GM19023 (cell line): ENCODE data around the gene S1PR4.
"Not testable (repeated sequence)": the region's sequence is repeated elsewhere in the genome, so short reads cannot be mapped to it uniquely, and the experiment has no call there.

Experiments
- ATAC-seq: cut with Tn5 transposase; IDR thresholded peaks from one replicate; pipeline ENCODE4 v1.9.1; 2021; ENCODE audit warnings: mild to moderate bottlenecking, moderate library complexity; ENCODE audit not compliant: unreplicated experiment

Gene S1PR4

DNA sequence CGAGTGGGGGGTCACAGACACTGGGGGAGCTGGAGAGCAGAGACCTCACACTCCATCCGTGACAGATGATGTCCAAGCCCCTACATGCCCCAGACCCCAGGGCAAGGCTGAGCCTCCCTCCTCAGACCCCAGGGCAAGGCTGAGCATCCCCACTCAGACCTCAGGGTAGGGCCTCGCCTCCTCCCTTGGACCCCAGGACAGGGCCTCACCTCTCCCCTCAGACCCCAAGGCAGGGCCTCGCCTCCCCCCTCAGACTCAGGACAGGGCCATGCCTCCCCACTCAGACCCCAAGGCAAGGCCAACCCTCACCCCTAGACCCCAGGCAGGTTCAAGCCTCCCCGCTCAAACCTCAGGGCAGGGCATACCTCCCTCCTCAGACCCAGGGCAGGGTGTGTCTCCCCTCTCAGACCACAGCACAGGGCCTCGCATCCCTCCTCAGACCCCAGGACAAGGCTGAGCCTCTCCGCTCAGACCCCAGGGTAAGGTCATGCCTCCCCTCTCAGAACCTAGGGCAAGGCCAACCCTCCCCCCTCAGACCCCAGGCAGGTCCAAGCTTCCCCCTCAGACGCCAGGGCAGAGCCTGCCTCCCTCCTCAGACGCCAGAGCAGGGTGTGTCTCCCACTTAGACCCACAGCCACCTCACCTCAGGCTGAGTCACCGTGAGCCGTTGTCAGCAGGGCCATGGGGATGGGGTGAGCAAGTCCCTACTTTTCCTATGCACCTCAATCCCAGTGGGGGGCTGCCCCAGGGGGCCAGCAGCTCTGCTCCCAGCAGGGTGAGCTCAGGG is 1.7 kb upstream of the S1PR4 start:
- no peak for ATAC-seq

DNA sequence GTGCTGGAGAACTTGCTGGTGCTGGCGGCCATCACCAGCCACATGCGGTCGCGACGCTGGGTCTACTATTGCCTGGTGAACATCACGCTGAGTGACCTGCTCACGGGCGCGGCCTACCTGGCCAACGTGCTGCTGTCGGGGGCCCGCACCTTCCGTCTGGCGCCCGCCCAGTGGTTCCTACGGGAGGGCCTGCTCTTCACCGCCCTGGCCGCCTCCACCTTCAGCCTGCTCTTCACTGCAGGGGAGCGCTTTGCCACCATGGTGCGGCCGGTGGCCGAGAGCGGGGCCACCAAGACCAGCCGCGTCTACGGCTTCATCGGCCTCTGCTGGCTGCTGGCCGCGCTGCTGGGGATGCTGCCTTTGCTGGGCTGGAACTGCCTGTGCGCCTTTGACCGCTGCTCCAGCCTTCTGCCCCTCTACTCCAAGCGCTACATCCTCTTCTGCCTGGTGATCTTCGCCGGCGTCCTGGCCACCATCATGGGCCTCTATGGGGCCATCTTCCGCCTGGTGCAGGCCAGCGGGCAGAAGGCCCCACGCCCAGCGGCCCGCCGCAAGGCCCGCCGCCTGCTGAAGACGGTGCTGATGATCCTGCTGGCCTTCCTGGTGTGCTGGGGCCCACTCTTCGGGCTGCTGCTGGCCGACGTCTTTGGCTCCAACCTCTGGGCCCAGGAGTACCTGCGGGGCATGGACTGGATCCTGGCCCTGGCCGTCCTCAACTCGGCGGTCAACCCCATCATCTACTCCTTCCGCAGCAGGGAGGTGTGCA is 587 bp downstream of the S1PR4 start:
- ATAC-seq: no peak

GRCh38 chr19:3179739-3180293 is 1.2 kb downstream of the S1PR4 start:
- no peak for ATAC-seq

- ATAC-seq: no peak
Measured at GRCh38 chr19:3183721-3184641, 5.4 kb downstream of the S1PR4 start.

DNA sequence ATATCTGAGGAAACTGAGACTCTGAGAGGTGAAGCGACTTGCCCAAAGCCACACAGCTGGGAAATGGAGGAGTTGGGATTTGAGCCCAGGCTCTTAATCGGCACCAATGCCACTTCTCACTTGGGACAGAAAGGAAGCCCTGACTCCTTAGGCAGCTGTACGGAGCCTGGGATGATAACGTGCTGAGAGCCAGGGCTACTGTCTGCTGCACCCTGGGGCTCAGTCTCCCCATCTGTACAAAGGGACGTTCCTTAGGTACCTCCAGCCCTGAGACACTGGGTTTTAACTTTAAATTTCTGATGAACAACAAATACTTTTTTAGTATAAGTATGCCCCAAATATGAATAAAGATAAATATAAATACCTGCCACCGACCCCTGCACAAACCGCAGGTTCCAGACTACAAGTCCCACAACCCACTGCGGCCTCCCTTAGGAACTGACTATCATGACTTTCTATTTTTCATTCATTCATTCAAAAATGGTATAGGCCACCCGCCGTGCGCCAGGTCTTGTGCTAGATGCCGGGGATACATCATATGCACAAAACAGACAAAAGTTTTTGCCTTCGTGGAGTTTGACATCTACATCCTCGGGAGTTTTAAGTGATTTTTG is 6.4 kb downstream of the S1PR4 start:
- peak; percentile 25 for ATAC-seq

GRCh38 chr19:3185461-3186159 is 7.0 kb downstream of the S1PR4 start, which contains the start of gene NCLN:
Gene NCLN, plus strand, starts transcription at chr19:3185930. Its CDS starts 101 bp downstream, at chr19:3186031.
- peak; percentile 81 for ATAC-seq

DNA sequence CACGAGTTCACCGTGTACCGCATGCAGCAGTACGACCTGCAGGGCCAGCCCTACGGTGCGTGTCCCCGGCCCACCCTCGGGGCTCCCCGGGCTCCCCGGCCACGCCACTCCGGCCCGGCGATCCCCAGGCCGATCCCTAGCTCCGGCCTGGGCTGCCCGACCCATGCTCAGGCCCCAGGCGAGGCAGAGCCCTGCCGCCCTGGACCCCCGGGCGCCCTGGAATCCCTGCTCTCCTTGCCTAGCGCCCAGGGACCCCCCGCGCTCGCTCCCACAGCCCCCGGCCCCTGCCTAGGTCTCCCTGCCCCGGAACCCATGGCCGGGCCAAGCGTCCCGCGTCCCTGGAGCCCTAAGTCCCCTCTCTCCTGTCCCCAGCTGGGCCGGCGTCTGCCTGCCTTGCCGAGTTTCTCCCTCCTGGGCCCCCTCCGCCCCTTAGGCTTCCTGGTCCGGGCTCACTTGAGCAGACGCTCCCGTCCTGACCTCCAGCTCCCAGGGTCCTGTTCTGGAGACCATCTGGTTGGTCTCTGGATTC is 7.7 kb downstream of the S1PR4 start:
- no peak for ATAC-seq

- ATAC-seq: no peak
Measured at GRCh38 chr19:3186891-3187661, 8.5 kb downstream of the S1PR4 start.

DNA sequence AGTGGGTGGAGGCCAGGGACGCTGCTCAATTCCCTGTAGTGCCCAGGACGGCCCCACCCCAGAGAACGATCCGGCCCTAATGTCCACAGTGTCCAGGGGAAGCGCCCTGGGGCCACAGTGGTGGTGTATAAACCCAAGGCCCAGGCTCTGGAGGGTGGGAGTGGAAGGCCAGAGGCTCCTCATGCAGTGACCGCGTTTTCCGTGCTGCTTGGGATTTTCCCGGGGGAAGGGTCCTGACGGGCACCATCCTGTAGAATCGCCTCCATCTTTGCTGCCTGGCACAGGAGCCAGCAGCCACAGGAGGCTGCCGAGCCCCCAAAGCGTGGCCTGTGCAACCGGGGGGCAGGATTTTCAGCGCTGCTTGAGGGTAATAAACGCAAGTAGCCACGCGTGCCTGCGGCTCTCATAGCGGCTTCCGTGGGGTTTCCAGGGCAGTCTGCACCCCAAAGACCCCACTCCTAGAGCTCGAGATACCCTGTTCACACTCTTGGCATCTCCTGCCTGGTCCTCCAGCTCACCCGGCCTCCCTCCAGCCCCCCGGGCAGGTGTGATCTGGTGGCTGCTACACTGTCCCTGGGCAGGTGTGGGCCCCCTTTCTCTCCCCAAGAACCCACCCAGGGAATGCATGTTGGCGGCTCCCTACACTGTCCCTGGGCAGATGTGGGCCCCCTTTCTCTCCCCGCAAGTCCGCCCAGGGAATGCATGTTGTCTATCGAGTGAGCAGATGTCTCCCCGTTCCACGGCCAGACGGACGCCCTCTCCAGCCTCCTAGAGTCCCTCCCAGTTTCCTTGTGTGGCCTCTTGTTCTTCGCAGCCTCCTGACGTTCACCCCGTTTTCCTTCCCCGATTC is 9.3 kb downstream of the S1PR4 start:
- no peak for ATAC-seq

DNA sequence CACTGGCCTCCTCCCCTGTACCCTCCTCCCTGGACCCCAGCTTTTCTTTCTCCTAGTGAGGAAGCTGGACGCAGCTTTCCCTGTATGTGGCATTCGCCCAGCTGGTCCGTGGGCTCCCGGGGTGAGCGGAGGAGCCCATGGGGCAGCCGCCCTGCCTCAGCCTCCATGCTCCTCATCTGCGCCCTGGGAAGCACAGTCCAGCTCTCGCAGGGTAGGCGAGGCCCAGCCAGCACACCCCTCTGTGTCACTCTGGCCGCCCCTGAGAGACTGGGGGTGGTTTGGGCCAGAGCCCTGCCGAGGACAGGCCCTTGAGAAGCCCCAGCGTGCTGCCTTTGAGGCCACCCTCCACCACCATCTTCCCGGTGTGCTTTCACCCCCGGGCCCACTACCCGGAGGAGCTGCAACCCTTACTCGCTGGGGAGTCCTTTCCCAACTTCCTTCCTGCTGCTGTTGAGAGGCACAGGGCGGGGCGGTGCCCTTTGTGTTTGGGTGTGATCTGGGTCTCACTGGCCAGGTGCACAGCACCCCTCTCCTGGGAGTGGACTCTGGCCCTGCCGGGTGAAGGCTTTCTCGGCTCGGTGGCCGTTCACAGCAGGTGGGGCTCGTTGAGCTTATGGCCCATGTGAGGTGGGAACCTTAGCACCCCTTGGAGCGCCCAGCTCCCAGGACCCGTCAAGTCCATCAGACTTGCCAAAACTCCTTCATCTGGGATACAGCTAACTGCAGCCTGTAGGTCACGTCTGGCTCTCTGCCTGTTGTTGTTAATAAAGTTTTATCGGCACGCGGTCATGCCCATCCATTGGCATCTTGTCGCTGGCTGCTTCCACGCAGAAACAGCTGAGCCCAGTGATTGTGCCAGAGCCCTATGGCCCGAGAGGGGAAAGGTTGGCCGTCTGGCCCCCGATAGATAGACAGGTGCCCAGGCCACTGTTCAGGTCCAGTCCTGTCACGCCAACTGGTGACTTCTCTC is 10.3 kb downstream of the S1PR4 start:
- no peak for ATAC-seq

- no peak for ATAC-seq
Measured at GRCh38 chr19:3189702-3190469, 11.3 kb downstream of the S1PR4 start.

DNA sequence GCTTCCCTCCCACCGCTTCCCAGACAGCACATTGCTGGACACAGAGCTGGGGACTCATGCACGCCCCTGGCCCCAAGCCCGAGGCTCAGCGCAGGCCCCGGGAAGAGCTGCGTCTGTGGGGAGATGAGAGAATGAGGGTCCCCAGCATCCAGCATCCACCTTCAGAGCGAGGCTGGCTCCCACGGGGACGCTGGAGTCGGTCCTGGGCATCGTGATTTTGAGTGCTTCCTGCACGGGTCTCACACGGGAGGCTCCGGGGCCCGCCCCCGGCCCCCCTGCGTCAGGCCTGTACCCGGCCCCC is 11.9 kb downstream of the S1PR4 start:
- no peak for ATAC-seq

GRCh38 chr19:3190921-3191805 is 12.6 kb downstream of the S1PR4 start:
- no peak for ATAC-seq

DNA sequence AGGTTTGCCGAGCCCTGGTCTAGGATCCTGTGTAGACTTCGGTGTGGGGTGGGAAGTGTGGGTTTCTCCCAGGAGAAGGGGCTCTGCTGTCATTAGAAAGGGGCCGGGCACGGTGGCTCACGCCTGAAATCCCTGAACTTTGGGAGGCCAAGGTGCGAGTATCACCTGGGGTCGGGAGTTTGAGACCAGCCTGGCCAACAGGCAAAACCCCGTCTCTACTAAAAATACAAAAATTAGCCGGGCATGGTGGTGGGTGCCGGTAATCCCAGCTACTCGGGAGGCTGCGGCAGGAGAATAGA is 13.2 kb downstream of the S1PR4 start:
- not testable (repeated sequence) for ATAC-seq

- no peak for ATAC-seq
Measured at GRCh38 chr19:3192228-3192635, 13.7 kb downstream of the S1PR4 start.
